Activated CD4-positive, alpha-beta memory T cell treated with anti-CD3 and anti-CD28 coated beads, Interleukin-2, amount 10 ng/mL, durations not matched to agents 7 days and 5 days (primary cell): ENCODE measurements around the gene OR5D14. TPM values are rescaled to one million over a fixed set of nuclear protein-coding genes. Genes with fewer than 3 reads are reported as not detected.

ENCODE experiments used
- CTCF ChIA-PET: fragments of 350-600 bp; sonication (Branson Sonifier 250); formaldehyde crosslinking; loops from one replicate; lab custom pipeline; 2021; ENCODE audit warnings: antibody characterized with exemption, inconsistent platforms; lab: Charles Lee
- POLR2A ChIA-PET: fragments of 350-600 bp; sonication (Branson Sonifier 250); formaldehyde crosslinking; loops from one replicate; lab custom pipeline; 2021; ENCODE audit warnings: antibody characterized with exemption; lab: Charles Lee
- DNase-seq: peaks from one replicate; pipeline ENCODE4 v3.0.0-alpha.2; 2020
- H3K27ac Mint-ChIP-seq: one replicate; pipeline ENCODE4 v1.8.0; 2021; ENCODE audit warnings: mild to moderate bottlenecking, mixed read lengths
- H3K27me3 Mint-ChIP-seq: one replicate; pipeline ENCODE4 v1.8.0; 2021; ENCODE audit warnings: mixed read lengths
- H3K36me3 Mint-ChIP-seq: one replicate; pipeline ENCODE4 v1.8.0; 2021; ENCODE audit warnings: low read depth, mixed read lengths
- H3K4me1 Mint-ChIP-seq: one replicate; pipeline ENCODE4 v1.8.0; 2021; ENCODE audit warnings: mixed read lengths
- H3K4me3 Mint-ChIP-seq: one replicate; pipeline ENCODE4 v1.8.0; 2021; ENCODE audit warnings: mild to moderate bottlenecking, mixed read lengths
- H3K9me3 Mint-ChIP-seq: one replicate; pipeline ENCODE4 v1.8.0; 2021; ENCODE audit warnings: mixed read lengths
- total RNA-seq, 2 experiments: library from RNA; stranded (reverse); gene quantifications; one replicate each; pipeline ENCODE4 v1.2.3, GENCODE V29; 2021

Gene OR5D14
- total RNA-seq, result not detected

DNA sequence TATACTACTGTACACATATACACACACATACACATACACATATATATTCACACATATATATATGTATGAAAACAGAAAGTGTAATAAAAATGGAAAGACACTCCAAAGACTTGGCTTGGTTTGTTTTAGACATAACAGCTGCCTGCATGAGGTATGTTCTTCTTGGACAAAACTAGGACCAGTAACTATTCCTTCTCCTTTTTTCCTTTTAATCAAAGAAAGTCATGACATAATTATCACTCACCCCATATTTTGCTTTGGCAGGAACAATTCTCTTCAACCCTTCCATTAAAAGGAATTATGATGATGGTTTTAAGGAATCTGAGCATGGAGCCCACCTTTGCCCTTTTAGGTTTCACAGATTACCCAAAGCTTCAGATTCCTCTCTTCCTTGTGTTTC is at the start of gene OR5D14:
OR5D14 (plus strand) TSS at position 301 of the 400 bp plus-strand sequence; CDS start at position 301, 0 bp downstream.
- CTCF ChIA-PET, result no interaction called here
- POLR2A ChIA-PET, result no interaction called here
- H3K27me3 Mint-ChIP-seq, result no peaks in the 10 kb centered on the region
- DNase-seq, result no peak
- H3K9me3 Mint-ChIP-seq, result peaks cover 16% of the 10 kb centered on the region
- no peak within 1 kb of the TSS for H3K4me3 Mint-ChIP-seq
- no peaks in the 10 kb centered on the region for H3K36me3 Mint-ChIP-seq
- H3K4me1 Mint-ChIP-seq, result no peaks in the 10 kb centered on the region
- H3K27ac Mint-ChIP-seq, result no peak within 1 kb of the TSS

GRCh38 chr11:55773138-55773537 is 22.2 kb upstream of the OR5D14 start, which contains the start of gene OR5D13:
Gene OR5D13, plus strand, starts transcription at chr11:55773438. Its CDS starts 0 bp downstream, at chr11:55773438.
- Mint-ChIP-seq H3K4me3 (no peak within 1 kb of the TSS), H3K4me1 (no peaks in the 10 kb centered on the region), H3K9me3 (peaks cover 8% of the 10 kb centered on the region), H3K36me3 (no peaks in the 10 kb centered on the region), H3K27me3 (no peaks in the 10 kb centered on the region), H3K27ac (no peak within 1 kb of the TSS)
- ChIA-PET POLR2A (no interaction called here), CTCF (no interaction called here)
- no peak for DNase-seq

DNA sequence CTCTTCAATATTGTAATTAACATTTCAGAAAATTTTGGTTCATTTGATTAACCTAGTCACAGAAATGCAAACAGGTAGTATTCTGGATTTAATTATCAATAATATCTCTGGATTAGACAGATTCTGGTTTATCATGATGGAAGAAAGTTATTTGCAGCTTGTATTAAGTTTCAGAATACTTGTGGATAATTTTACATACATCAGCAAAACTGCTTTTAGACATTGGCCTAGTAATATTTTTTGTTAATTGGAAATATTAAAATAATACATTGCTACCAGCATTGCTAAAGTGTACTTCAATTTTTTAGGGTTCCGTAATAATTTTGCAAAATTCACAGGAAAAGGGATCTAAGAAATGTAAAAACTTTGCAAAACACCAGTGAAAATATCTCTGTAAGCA is 3.8 kb upstream of the OR5D14 start:
- no peak overlapping the region for H3K27ac Mint-ChIP-seq
- H3K4me1 Mint-ChIP-seq, result no peaks in the 10 kb centered on the region
- CTCF ChIA-PET, result no interaction called here
- peaks cover 12% of the 10 kb centered on the region for H3K9me3 Mint-ChIP-seq
- no peak overlapping the region for H3K4me3 Mint-ChIP-seq
- H3K36me3 Mint-ChIP-seq, result no peaks in the 10 kb centered on the region
- H3K27me3 Mint-ChIP-seq, result no peaks in the 10 kb centered on the region
- no peak for DNase-seq
- POLR2A ChIA-PET, result no interaction called here

GRCh38 chr11:55793321-55793720 is 2.0 kb upstream of the OR5D14 start:
- Mint-ChIP-seq H3K27ac (no peak overlapping the region), H3K4me3 (no peak overlapping the region), H3K36me3 (no peaks in the 10 kb centered on the region), H3K4me1 (no peaks in the 10 kb centered on the region), H3K9me3 (peaks cover 9% of the 10 kb centered on the region), H3K27me3 (no peaks in the 10 kb centered on the region)
- CTCF ChIA-PET, result no interaction called here
- no peak for DNase-seq
- POLR2A ChIA-PET, result no interaction called here

GRCh38 chr11:55806248-55806647 is 10.9 kb downstream of the OR5D14 start:
- Mint-ChIP-seq H3K36me3 (no peaks in the 10 kb centered on the region), H3K9me3 (peaks cover 24% of the 10 kb centered on the region), H3K4me1 (no peaks in the 10 kb centered on the region), H3K27me3 (no peaks in the 10 kb centered on the region), H3K4me3 (no peak overlapping the region), H3K27ac (no peak overlapping the region)
- no peak for DNase-seq
- ChIA-PET CTCF (no interaction called here), POLR2A (no interaction called here)

GRCh38 chr11:55811067-55811466 is 15.7 kb downstream of the OR5D14 start, which contains the start of gene OR5L1:
Gene OR5L1, plus strand, starts transcription at chr11:55811367. Its CDS starts 100 bp downstream, at chr11:55811467.
- Mint-ChIP-seq H3K9me3 (peaks cover 21% of the 10 kb centered on the region), H3K4me3 (no peak within 1 kb of the TSS), H3K36me3 (no peaks in the 10 kb centered on the region), H3K4me1 (no peaks in the 10 kb centered on the region), H3K27ac (no peak within 1 kb of the TSS), H3K27me3 (no peaks in the 10 kb centered on the region)
- no peak for DNase-seq
- ChIA-PET CTCF (no interaction called here), POLR2A (no interaction called here)

GRCh38 chr11:55819330-55819729 is 24.0 kb downstream of the OR5D14 start, which contains the start of gene OR5D18:
Gene OR5D18, plus strand, starts transcription at chr11:55819630. Its CDS starts 0 bp downstream, at chr11:55819630.
- ChIA-PET POLR2A (no interaction called here), CTCF (no interaction called here)
- Mint-ChIP-seq H3K27me3 (no peaks in the 10 kb centered on the region), H3K4me1 (no peaks in the 10 kb centered on the region), H3K27ac (no peak within 1 kb of the TSS), H3K9me3 (peaks cover 15% of the 10 kb centered on the region), H3K4me3 (no peak within 1 kb of the TSS), H3K36me3 (no peaks in the 10 kb centered on the region)
- DNase-seq, result no peak

GRCh38 chr11:55826919-55827318 is 31.6 kb downstream of the OR5D14 start, which contains the start of gene OR5L2:
Gene OR5L2, plus strand, starts transcription at chr11:55827219. Its CDS starts 0 bp downstream, at chr11:55827219.
- ChIA-PET POLR2A (no interaction called here), CTCF (no interaction called here)
- no peak within 1 kb of the TSS for H3K4me3 Mint-ChIP-seq
- H3K4me1 Mint-ChIP-seq, result no peaks in the 10 kb centered on the region
- no peak for DNase-seq
- no peak within 1 kb of the TSS for H3K27ac Mint-ChIP-seq
- H3K9me3 Mint-ChIP-seq, result peaks cover 9% of the 10 kb centered on the region
- no peaks in the 10 kb centered on the region for H3K36me3 Mint-ChIP-seq
- H3K27me3 Mint-ChIP-seq, result no peaks in the 10 kb centered on the region

DNA sequence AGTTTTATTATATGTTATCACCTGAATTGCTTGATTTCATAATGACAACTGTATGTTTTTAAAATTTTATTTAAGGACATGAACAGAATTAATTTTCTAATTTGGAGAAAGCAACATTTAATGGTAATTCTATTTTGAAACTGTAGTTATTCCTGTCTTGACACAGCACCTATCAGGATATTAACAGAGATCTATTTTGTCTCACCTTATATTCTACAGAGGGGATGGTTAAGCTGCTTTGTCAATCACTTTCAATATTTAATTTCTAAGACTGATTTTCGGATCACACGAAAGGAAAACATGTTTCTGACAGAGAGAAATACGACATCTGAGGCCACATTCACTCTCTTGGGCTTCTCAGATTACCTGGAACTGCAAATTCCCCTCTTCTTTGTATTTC is 43.1 kb downstream of the OR5D14 start, which contains the start of gene OR5D16:
OR5D16 (plus strand) TSS at position 301 of the 400 bp plus-strand sequence; CDS start at position 301, 0 bp downstream.
- H3K4me1 Mint-ChIP-seq, result no peaks in the 10 kb centered on the region
- no peaks in the 10 kb centered on the region for H3K27me3 Mint-ChIP-seq
- no peaks in the 10 kb centered on the region for H3K36me3 Mint-ChIP-seq
- no peak for DNase-seq
- H3K27ac Mint-ChIP-seq, result no peak within 1 kb of the TSS
- ChIA-PET POLR2A (no interaction called here), CTCF (no interaction called here)
- peaks cover 15% of the 10 kb centered on the region for H3K9me3 Mint-ChIP-seq
- no peak within 1 kb of the TSS for H3K4me3 Mint-ChIP-seq

Other genes with a start within 250 kb of the OR5D14 start
- gene OR4C15, start 241.1 kb upstream of the OR5D14 start, total RNA-seq, result not detected
- not detected for gene OR4C16, start 223.4 kb upstream of the OR5D14 start, total RNA-seq
- not detected for gene OR4C11, start 187.9 kb upstream of the OR5D14 start, total RNA-seq
- not detected for gene OR4P4, start 160.4 kb upstream of the OR5D14 start, total RNA-seq
- not detected for gene OR4S2, start 147.2 kb upstream of the OR5D14 start, total RNA-seq
- gene OR4C6, start 133.4 kb upstream of the OR5D14 start, total RNA-seq, result not detected
- not detected for gene OR5D13, start 22.1 kb upstream of the OR5D14 start, total RNA-seq
- gene OR5L1, start 15.8 kb downstream of the OR5D14 start, total RNA-seq, result not detected
- not detected for gene OR5D18, start 24.1 kb downstream of the OR5D14 start, total RNA-seq
- gene OR5L2, start 31.7 kb downstream of the OR5D14 start, total RNA-seq, result not detected
- not detected for gene OR5D16, start 43.2 kb downstream of the OR5D14 start, total RNA-seq
- not detected for gene TRIM51, start 87.7 kb downstream of the OR5D14 start, total RNA-seq
- not detected for gene OR5W2, start 119.0 kb downstream of the OR5D14 start, total RNA-seq
- not detected for gene OR5I1, start 140.8 kb downstream of the OR5D14 start, total RNA-seq
- not detected for gene OR10AG1, start 174.4 kb downstream of the OR5D14 start, total RNA-seq
- not detected for gene OR5F1, start 199.1 kb downstream of the OR5D14 start, total RNA-seq
- gene OR5AS1, start 232.1 kb downstream of the OR5D14 start, total RNA-seq, result not detected